ENCODE data around the gene GOLGA6C. TPM values are rescaled to one million over a fixed set of nuclear protein-coding genes. Genes with fewer than 3 reads are reported as not detected.
"Not testable (repeated sequence)": the region's sequence is repeated elsewhere in the genome, so short reads cannot be mapped to it uniquely, and the experiment has no call there.

The GOLGA6C gene
- total RNA-seq, 1 experiment from 2014 or later = not detected

- Histone ChIP-seq H3K27me3 (ENCODE audit: insufficient read depth, low read length) (no peaks in the 10 kb centered on the region; the same call in 1 of the 2 replicates), H4K20me1 (ENCODE audit: insufficient read depth) (no peaks in the 10 kb centered on the region), H3K4me3 (replicated peaks in 1 of 2; ENCODE audit: low read depth in 1 of 2, low read length in 2 of 2) (no peak overlapping the region), H3K9me2 (ENCODE audit: insufficient read depth) (no peaks in the 10 kb centered on the region), H3K27ac (ENCODE audit: low read depth, low read length) (no peak overlapping the region), H3K4me2 (ENCODE audit: low read length) (no peak overlapping the region), H3K79me2 (ENCODE audit: insufficient read depth, low read length) (no peaks in the 10 kb centered on the region), H3K4me1 (ENCODE audit: control insufficient read depth in 1 of 2, insufficient read depth in 2 of 2, low read length in 2 of 2) (no peaks in the 10 kb centered on the region), H3K9me3 (ENCODE audit: control insufficient read depth in 1 of 2, insufficient read depth in 1 of 2, low read depth in 1 of 2, low read length in 2 of 2) (no peaks in the 10 kb centered on the region), H2AFZ (ENCODE audit: low read depth, low read length, poor library complexity, severe bottlenecking) (no peak overlapping the region), H3K9ac (ENCODE audit: low read length) (no peak overlapping the region), H3K36me3 (ENCODE audit: control insufficient read depth in 1 of 2, insufficient read depth in 2 of 2, low read length in 2 of 2) (no peaks in the 10 kb centered on the region)
- no TSS peak for BruUV-seq (replicated peaks)
- ATAC-seq (no peak), DNase-seq (ENCODE audit: low read depth, low spot score) (no peak)
- TF ChIP-seq EZH2phosphoT487 (IDR thresholded peaks at IDR 0.05; ENCODE audit: borderline replicate concordance) (no peak), EZH2 (IDR thresholded peaks at IDR 0.05) (no peak), JUND (IDR thresholded peaks at IDR 0.05) (no peak), CTCF (IDR thresholded peaks at IDR 0.05 in 2 of 3, conservative IDR thresholded peaks at IDR 0.05 in 1 of 3; ENCODE audit: borderline replicate concordance in 1 of 3, insufficient read depth in 1 of 3, low read depth in 2 of 3, low read length in 2 of 3) (no peak), MAX (IDR thresholded peaks at IDR 0.05) (no peak), ZFX (IDR thresholded peaks at IDR 0.05) (no peak), YY1 (IDR thresholded peaks at IDR 0.05; ENCODE audit: extremely low read depth, insufficient replicate concordance, low read depth, low read length) (no peak), CBX3 (IDR thresholded peaks at IDR 0.05; ENCODE audit: low read depth) (no peak), ZBTB33 (IDR thresholded peaks at IDR 0.05; ENCODE audit: extremely low read depth, insufficient replicate concordance, low read length) (no peak), ATF3 (IDR thresholded peaks at IDR 0.05) (no peak), FOSL1 (IDR thresholded peaks at IDR 0.05; ENCODE audit: low read depth) (no peak), ZNF274 (IDR thresholded peaks at IDR 0.05; ENCODE audit: low read depth, low read length) (no peak), SP1 (IDR thresholded peaks at IDR 0.05; ENCODE audit: low read depth) (no peak), TCF7L2 (IDR thresholded peaks at IDR 0.05; ENCODE audit: borderline replicate concordance, extremely low read depth, insufficient read depth, insufficient read length) (no peak)
- RAD21 ChIA-PET (ENCODE audit: low non-redundant PET in 1 of 2, low total read pairs in 2 of 2, uncharacterized antibody in 2 of 2, unreplicated experiment in 2 of 2) = no interaction called here
- POLR2A ChIA-PET = no interaction called here
- intact Hi-C loops (cut with micrococcal nuclease) = no loop called here
- CTCF ChIA-PET = no interaction called here
Measured at GRCh38 chr15:75238150-75238549, 20.0 kb upstream of the GOLGA6C start.

- H2AFZ ChIP-seq (ENCODE audit: low read depth, low read length, poor library complexity, severe bottlenecking); RAD21 ChIA-PET (ENCODE audit: low non-redundant PET in 1 of 2, low total read pairs in 2 of 2, uncharacterized antibody in 2 of 2, unreplicated experiment in 2 of 2); H3K4me1 ChIP-seq (ENCODE audit: control insufficient read depth in 1 of 2, insufficient read depth in 2 of 2, low read length in 2 of 2); H3K79me2 ChIP-seq (ENCODE audit: insufficient read depth, low read length); intact Hi-C loops (cut with micrococcal nuclease); ATAC-seq; H3K4me3 ChIP-seq (replicated peaks in 1 of 2; ENCODE audit: low read depth in 1 of 2, low read length in 2 of 2); BruUV-seq (replicated peaks); CTCF ChIA-PET; H3K9me3 ChIP-seq (ENCODE audit: control insufficient read depth in 1 of 2, insufficient read depth in 1 of 2, low read depth in 1 of 2, low read length in 2 of 2); POLR2A ChIA-PET; H3K9ac ChIP-seq (ENCODE audit: low read length); H3K9me2 ChIP-seq (ENCODE audit: insufficient read depth); H4K20me1 ChIP-seq (ENCODE audit: insufficient read depth); H3K36me3 ChIP-seq (ENCODE audit: control insufficient read depth in 1 of 2, insufficient read depth in 2 of 2, low read length in 2 of 2); H3K27ac ChIP-seq (ENCODE audit: low read depth, low read length); DNase-seq (ENCODE audit: low read depth, low spot score); H3K4me2 ChIP-seq (ENCODE audit: low read length): not testable (repeated sequence)
- peaks cover 27% of the 10 kb centered on the region for H3K27me3 ChIP-seq (ENCODE audit: insufficient read depth, low read length)
Measured at GRCh38 chr15:75245741-75246140, 12.4 kb upstream of the GOLGA6C start.
